Esophagus squamous epithelium (tissue), 5 donors: ENCODE measurements around the gene FANCL. TPM values are rescaled to one million over a fixed set of nuclear protein-coding genes. Genes with fewer than 3 reads are reported as not detected.
"Not testable (repeated sequence)": the region's sequence is repeated elsewhere in the genome, so short reads cannot be mapped to it uniquely, and the experiment has no call there.

Source experiments
- DNase-seq: peaks from one replicate; lab custom pipeline; 2025; lab: John Stamatoyannopoulos, UW
- H3K27ac ChIP-seq, 4 donors: fragments of 200-600 bp; sonication (generic); one replicate each; pipeline ENCODE4 v1.5.1; 2016 to 2019; ENCODE audit warnings: mild to moderate bottlenecking in 1 of 4
- H3K27me3 ChIP-seq, 4 donors: fragments of 200-600 bp; sonication (generic); 1 replicate in 3 of 4; 2 replicates in 1 of 4; pipeline versions ENCODE4 v1.5.1 to v1.6.0; 2017 to 2021; ENCODE audit warnings: antibody characterized with exemption in 1 of 4
- H3K36me3 ChIP-seq, 3 donors: fragments of 200-600 bp; sonication (generic); one replicate each; pipeline ENCODE4 v1.5.1; 2016 to 2019
- H3K4me1 ChIP-seq, 3 donors: fragments of 200-600 bp; sonication (generic); one replicate each; pipeline ENCODE4 v1.5.1; 2017 to 2019
- H3K4me3 ChIP-seq, 4 donors: fragments of 200-600 bp; sonication (generic); 1 replicate in 3 of 4; 2 replicates in 1 of 4; pipeline ENCODE4 v1.5.1; 2016 to 2019; ENCODE audit warnings: mild to moderate bottlenecking in 2 of 4, moderate library complexity in 1 of 4
- H3K9me3 ChIP-seq, 3 donors: fragments of 200-600 bp; sonication (generic); one replicate each; pipeline ENCODE4 v1.5.1; 2016 to 2019
- POLR2A ChIP-seq, 4 donors: fragments of 450-650 bp; IDR thresholded peaks; one replicate each; pipeline ENCODE4 v1.6.1; 2017; ENCODE audit warnings: antibody characterized with exemption in 4 of 4, mild to moderate bottlenecking in 4 of 4, moderate library complexity in 3 of 4
- WGBS, 2 donors: methylation state at CpG; one replicate each; pipeline ENCODE4 v1.1.5; 2018; 5-methylcytosine and 5-hydroxymethylcytosine counted together
- intact Hi-C: fragments of 100-400 bp; cut with DNase I; formaldehyde crosslinking; loops from one replicate; pipeline ENCODE4 v1.15.0; 2022
- total RNA-seq, 4 donors: library from RNA; depleted of rRNA; stranded (reverse); fragments of >200 nt; gene quantifications; one replicate each; pipeline ENCODE4 v1.1.0, GENCODE V29; 2016
- TF ChIP-seq, protein P1 (sequence below), 6 experiments: fragments of 450-650 bp in 4 of 6; fragments of 200-600 bp in 2 of 6; sonication (generic) in 2 of 6; IDR thresholded peaks; one replicate each; pipeline ENCODE4 v1.5.1; 2016 to 2019; ENCODE audit warnings: antibody characterized with exemption in 6 of 6, mild to moderate bottlenecking in 4 of 6, moderate library complexity in 4 of 6
- donor health status: DM: yes; HTN: yes; CAD: no.

The FANCL gene
- total RNA-seq, 4 donors from 2014 or later = 10.5 to 18.7 (median 14.2) TPM

DNA sequence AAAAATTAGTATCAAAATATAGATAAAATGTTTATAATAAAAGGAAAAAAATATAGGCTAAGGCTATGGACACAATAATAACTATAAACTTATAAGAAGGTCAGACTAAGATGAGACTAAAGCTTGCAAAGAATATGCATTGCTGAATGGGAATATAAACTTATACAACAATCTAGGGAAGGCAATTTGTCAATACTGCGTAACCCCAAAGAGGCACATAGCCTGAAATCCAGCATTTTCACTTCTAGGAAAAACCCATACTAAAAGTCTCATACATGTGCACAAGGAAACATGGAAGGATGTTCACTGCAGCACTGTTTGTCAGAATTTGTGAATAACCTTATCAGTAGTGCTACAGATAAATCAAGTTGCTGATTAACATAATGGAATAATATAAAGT is 45.5 kb downstream of the FANCL start:
- Histone ChIP-seq H3K27me3 (no peaks in the 10 kb centered on the region), H3K4me3 (no peak overlapping the region), H3K4me1 (no peaks in the 10 kb centered on the region), H3K36me3 (peaks cover 0 to 23% (median 0%) of the 10 kb centered on the region in 3 donors), H3K27ac (no peak overlapping the region), H3K9me3 (no peaks in the 10 kb centered on the region)
- intact Hi-C loops = no loop called here
- 92 to 100% methylated on average over 1 of the region's 1 CpG for WGBS, 2 donors
- DNase-seq = no peak
- TF ChIP-seq, protein P1, sequence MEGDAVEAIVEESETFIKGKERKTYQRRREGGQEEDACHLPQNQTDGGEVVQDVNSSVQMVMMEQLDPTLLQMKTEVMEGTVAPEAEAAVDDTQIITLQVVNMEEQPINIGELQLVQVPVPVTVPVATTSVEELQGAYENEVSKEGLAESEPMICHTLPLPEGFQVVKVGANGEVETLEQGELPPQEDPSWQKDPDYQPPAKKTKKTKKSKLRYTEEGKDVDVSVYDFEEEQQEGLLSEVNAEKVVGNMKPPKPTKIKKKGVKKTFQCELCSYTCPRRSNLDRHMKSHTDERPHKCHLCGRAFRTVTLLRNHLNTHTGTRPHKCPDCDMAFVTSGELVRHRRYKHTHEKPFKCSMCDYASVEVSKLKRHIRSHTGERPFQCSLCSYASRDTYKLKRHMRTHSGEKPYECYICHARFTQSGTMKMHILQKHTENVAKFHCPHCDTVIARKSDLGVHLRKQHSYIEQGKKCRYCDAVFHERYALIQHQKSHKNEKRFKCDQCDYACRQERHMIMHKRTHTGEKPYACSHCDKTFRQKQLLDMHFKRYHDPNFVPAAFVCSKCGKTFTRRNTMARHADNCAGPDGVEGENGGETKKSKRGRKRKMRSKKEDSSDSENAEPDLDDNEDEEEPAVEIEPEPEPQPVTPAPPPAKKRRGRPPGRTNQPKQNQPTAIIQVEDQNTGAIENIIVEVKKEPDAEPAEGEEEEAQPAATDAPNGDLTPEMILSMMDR (IDR thresholded peaks at IDR 0.05) = no peak
- TF ChIP-seq POLR2A (IDR thresholded peaks at IDR 0.05) = no peak

DNA sequence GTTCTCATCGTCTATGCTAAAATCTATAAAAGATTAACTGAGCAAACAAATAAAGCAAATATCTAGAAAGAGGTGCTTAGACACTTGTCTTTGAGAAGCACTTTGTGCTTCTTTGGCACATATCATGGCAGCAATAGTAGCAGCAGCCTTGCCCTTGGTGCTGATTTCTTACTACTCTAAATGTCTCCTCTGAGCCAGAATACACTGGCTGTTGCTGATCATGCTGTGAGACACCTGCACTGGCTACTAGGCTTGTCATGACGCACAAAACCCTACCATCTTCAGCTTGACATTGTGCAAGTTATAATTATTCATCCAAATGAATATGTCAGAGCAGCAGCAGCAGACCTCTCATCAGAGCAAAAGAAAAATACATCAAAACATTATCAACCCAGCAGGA is 46.7 kb downstream of the FANCL start:
- intact Hi-C loops = no loop called here
- 89 to 90% methylated on average over 2 of the region's 2 CpGs for WGBS, 2 donors
- H3K4me3 ChIP-seq = no peak overlapping the region
- TF ChIP-seq POLR2A (IDR thresholded peaks at IDR 0.05) = no peak
- TF ChIP-seq, protein P1 (IDR thresholded peaks at IDR 0.05) = no peak
- H3K9me3 ChIP-seq = no peaks in the 10 kb centered on the region
- H3K27me3 ChIP-seq = no peaks in the 10 kb centered on the region
- H3K27ac ChIP-seq = no peak overlapping the region
- H3K4me1 ChIP-seq = no peaks in the 10 kb centered on the region
- DNase-seq = no peak
- peaks cover 0 to 23% (median 0%) of the 10 kb centered on the region in 3 donors for H3K36me3 ChIP-seq

DNA sequence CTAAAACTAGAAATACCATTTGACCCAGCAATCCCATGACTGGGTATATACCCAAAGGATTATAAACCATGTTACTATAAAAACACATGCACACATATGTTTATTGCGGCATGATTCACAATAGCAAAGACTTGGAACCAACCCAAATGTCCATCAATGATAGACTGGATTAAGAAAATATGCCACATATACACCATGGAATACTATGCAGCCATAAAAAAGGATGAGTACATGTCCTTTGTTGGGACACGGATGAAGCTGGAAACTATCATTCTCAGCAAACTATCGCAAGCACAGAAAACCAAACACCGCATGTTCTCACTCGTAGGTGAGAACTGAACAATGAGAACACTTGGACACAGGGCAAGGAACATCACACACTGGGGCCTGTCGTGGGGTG is 54.1 kb downstream of the FANCL start:
- WGBS, 2 donors = 98% methylated on average over 5 to 6 of the region's 6 CpGs
- H3K27ac ChIP-seq, DNase-seq, H3K4me1 ChIP-seq, H3K27me3 ChIP-seq, intact Hi-C loops, H3K4me3 ChIP-seq, H3K9me3 ChIP-seq: not testable (repeated sequence)
- H3K36me3 ChIP-seq = peaks cover 0 to 26% (median 0%) of the 10 kb centered on the region in 3 donors

DNA sequence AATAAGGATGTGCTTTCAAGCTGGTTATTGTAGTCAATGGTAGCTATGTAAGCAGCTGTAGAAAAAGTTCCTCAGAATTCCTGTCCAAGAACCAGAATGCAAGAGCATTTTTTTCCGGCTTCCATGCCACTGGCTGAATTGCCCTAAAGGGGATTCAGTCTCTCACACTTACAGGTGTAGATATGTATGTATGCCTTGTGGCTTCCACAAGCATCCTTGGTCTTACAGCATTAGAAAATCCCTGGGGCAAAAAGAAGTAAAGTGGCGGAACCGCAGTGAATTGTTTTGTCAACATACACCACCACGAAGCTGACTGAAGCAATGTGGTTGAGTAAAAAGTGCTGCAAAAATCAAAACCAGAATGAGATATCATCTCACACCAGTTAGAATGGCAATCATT is 54.6 kb downstream of the FANCL start:
- Histone ChIP-seq H3K36me3 (peaks cover 0 to 26% (median 0%) of the 10 kb centered on the region in 3 donors), H3K4me1 (no peaks in the 10 kb centered on the region), H3K4me3 (no peak overlapping the region), H3K27me3 (no peaks in the 10 kb centered on the region), H3K9me3 (no peaks in the 10 kb centered on the region), H3K27ac (no peak overlapping the region)
- TF ChIP-seq, protein P1 (IDR thresholded peaks at IDR 0.05) = no peak
- no peak for TF ChIP-seq POLR2A (IDR thresholded peaks at IDR 0.05)
- no peak for DNase-seq
- intact Hi-C loops = no loop called here
- 92 to 93% methylated on average over 4 of the region's 4 CpGs for WGBS, 2 donors

DNA sequence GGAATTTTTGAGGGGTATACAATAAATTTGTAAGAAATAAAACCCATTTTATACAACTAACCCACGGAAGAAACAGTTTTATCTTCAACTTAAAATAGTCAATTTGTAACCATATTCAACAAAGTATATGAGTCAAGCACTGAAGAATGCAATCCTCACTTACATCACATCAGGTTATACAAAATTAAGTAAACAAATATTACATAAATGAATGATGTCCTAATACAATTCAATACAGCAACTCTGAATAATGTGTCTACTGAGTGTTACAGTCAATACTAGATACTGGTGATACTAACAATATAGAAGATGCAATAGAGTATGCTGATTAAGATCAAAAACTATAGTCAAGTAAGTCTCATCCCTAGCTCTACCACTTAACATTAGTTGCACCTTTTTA is 58.6 kb downstream of the FANCL start:
- WGBS, 2 donors = 80 to 91% methylated on average over 1 of the region's 1 CpG

More for the DNA sequence above, 58.6 kb downstream of the FANCL start:
- Histone ChIP-seq H3K27me3 (no peaks in the 10 kb centered on the region), H3K9me3 (no peaks in the 10 kb centered on the region), H3K4me3 (no peak overlapping the region), H3K27ac (no peak overlapping the region), H3K36me3 (peaks cover 0 to 16% (median 0%) of the 10 kb centered on the region in 3 donors), H3K4me1 (no peaks in the 10 kb centered on the region)
- DNase-seq = no peak
- intact Hi-C loops = no loop called here
- TF ChIP-seq, protein P1 (IDR thresholded peaks at IDR 0.05) = no peak
- TF ChIP-seq POLR2A (IDR thresholded peaks at IDR 0.05) = no peak
